AG09309 (cell line): ENCODE measurements around the gene KCNAB2.

ENCODE experiments used
- DNase-seq: peaks from one replicate; pipeline ENCODE4 v3.0.0-alpha.2; 2010; ENCODE audit warnings: low read depth
- H3K4me3 ChIP-seq: 2 replicates; pipeline ENCODE4 v1.5.1; 2011; ENCODE audit warnings: mild to moderate bottlenecking, low read depth, low read length, moderate library complexity; ENCODE audit not compliant: control insufficient read depth
- CTCF ChIP-seq: IDR thresholded peaks from 2 replicates; pipeline ENCODE4 v1.5.1; 2011; ENCODE audit warnings: mild to moderate bottlenecking, low read depth, low read length, inconsistent platforms; ENCODE audit not compliant: insufficient read depth, control insufficient read depth; ENCODE audit errors: missing control alignments

Gene KCNAB2

GRCh38 chr1:6123083-6123482 lies 77.4 kb downstream of the KCNAB2 start:
- no peak for DNase-seq
- TF ChIP-seq CTCF, result no peak
- no peak overlapping the region for H3K4me3 ChIP-seq

- H3K4me3 ChIP-seq, result no peak overlapping the region
- DNase-seq, result no peak
- TF ChIP-seq CTCF, result no peak
Observed at GRCh38 chr1:6123816-6124215, 78.1 kb downstream of the KCNAB2 start.

- DNase-seq, result no peak
- TF ChIP-seq CTCF, result no peak
- no peak overlapping the region for H3K4me3 ChIP-seq
Observed at GRCh38 chr1:6124341-6124740, 78.7 kb downstream of the KCNAB2 start.

- DNase-seq, result no peak
- TF ChIP-seq CTCF, result no peak
- no peak overlapping the region for H3K4me3 ChIP-seq
Observed at GRCh38 chr1:6124746-6125365, 79.2 kb downstream of the KCNAB2 start.

- H3K4me3 ChIP-seq, result no peak overlapping the region
- DNase-seq, result no peak
- no peak for TF ChIP-seq CTCF
Observed at GRCh38 chr1:6125366-6125765, 79.7 kb downstream of the KCNAB2 start.

GRCh38 chr1:6126028-6126427 lies 80.3 kb downstream of the KCNAB2 start:
- DNase-seq, result no peak
- TF ChIP-seq CTCF, result no peak
- no peak overlapping the region for H3K4me3 ChIP-seq

GRCh38 chr1:6126521-6127067 lies 80.9 kb downstream of the KCNAB2 start:
- no peak for TF ChIP-seq CTCF
- H3K4me3 ChIP-seq, result no peak overlapping the region
- DNase-seq, result no peak
